Small intestine (tissue), 7 donors: Measurements from ENCODE around the gene KRTAP22-2. TPM values are rescaled to one million over a fixed set of nuclear protein-coding genes. Genes with fewer than 3 reads are reported as not detected.

ENCODE experiments used
- DNase-seq, 2 donors: peaks; one replicate each; pipeline versions ENCODE4 v3.0.0 to v3.0.0-alpha.2; 2013
- FAIRE-seq: peaks from 2 replicates; lab custom pipeline; 2012; peaks lifted over from hg19 to GRCh38; lab: Jason Lieb, UNC
- H3K27ac ChIP-seq, 3 donors: one replicate each; pipeline ENCODE4 v1.5.1; 2013; ENCODE audit warnings: low read length in 2 of 3, mild to moderate bottlenecking in 2 of 3, control low read depth in 1 of 3, inconsistent platforms in 1 of 3, low read depth in 1 of 3, moderate library complexity in 1 of 3
- H3K27me3 ChIP-seq, 3 donors: one replicate each; pipeline ENCODE4 v1.6.1; 2013; ENCODE audit warnings: low read length in 3 of 3, inconsistent platforms in 1 of 3; ENCODE audit not compliant: control insufficient read depth in 3 of 3, insufficient read depth in 3 of 3
- H3K36me3 ChIP-seq, 3 donors: one replicate each; pipeline ENCODE4 v1.6.1; 2013; ENCODE audit warnings: low read length in 3 of 3, inconsistent platforms in 1 of 3, low read depth in 1 of 3, mild to moderate bottlenecking in 1 of 3, moderate library complexity in 1 of 3; ENCODE audit not compliant: control insufficient read depth in 3 of 3, insufficient read depth in 2 of 3
- H3K4me1 ChIP-seq, 3 donors: one replicate each; pipeline ENCODE4 v1.6.1; 2013; ENCODE audit warnings: low read length in 2 of 3, inconsistent platforms in 1 of 3, low read depth in 1 of 3, mild to moderate bottlenecking in 1 of 3, moderate library complexity in 1 of 3; ENCODE audit not compliant: control insufficient read depth in 3 of 3, insufficient read depth in 2 of 3
- H3K4me3 ChIP-seq, 3 donors: one replicate each; pipeline ENCODE4 v1.5.1; 2013; ENCODE audit warnings: low read length in 3 of 3, control low read depth in 1 of 3, inconsistent platforms in 1 of 3, low read depth in 1 of 3, mild to moderate bottlenecking in 1 of 3, moderate library complexity in 1 of 3
- H3K9me3 ChIP-seq, 2 donors: one replicate each; pipeline ENCODE4 v1.6.1; 2013; ENCODE audit warnings: low read depth in 1 of 2, low read length in 1 of 2; ENCODE audit not compliant: control insufficient read depth in 2 of 2, insufficient read depth in 1 of 2
- WGBS, 3 donors: extraction: QIAGEN DNeasy Blood & Tissue Kit; methylation state at CpG; one replicate each; pipeline ENCODE4 v1.1.7; 2013; 5-methylcytosine and 5-hydroxymethylcytosine counted together
- polyA plus RNA-seq, 4 donors: library from polyadenylated mRNA; stranded (reverse) in 3 of 4; unstranded in 1 of 4; fragments of 200-250 nt in 3 of 4; fragments of 120-200 nt in 1 of 4; gene quantifications; one replicate each; pipeline versions ENCODE4 v1.2.1 to v1.2.3, GENCODE V29; 2013
- donor health status: healthy with polysubstance abuse.
- donor health status: control.
- donor health status: control.
- donor health status: Bipolar disorder and iron deficiency.
- donor health status: healthy.

KRTAP22-2 gene
- polyA plus RNA-seq, 4 donors = not detected

GRCh38 chr21:30555095-30555494 is 35.1 kb downstream of the KRTAP22-2 start:
- FAIRE-seq (no peak), DNase-seq (no peak)
- Histone ChIP-seq H3K9me3 (peaks cover 0 to 2% of the 10 kb centered on the region in 2 donors), H3K27ac (no peak overlapping the region), H3K4me1 (no peaks in the 10 kb centered on the region), H3K27me3 (no peaks in the 10 kb centered on the region), H3K4me3 (no peak overlapping the region), H3K36me3 (no peaks in the 10 kb centered on the region)
- 65 to 88% (median 74%) methylated on average over 2 of the region's 2 CpGs for WGBS, 3 donors

- no peak for FAIRE-seq
- H3K4me1 ChIP-seq = no peaks in the 10 kb centered on the region
- H3K27me3 ChIP-seq = no peaks in the 10 kb centered on the region
- H3K27ac ChIP-seq = no peak overlapping the region
- no peak overlapping the region for H3K4me3 ChIP-seq
- WGBS, 3 donors = 19 to 65% (median 39%) methylated on average over 1 of the region's 1 CpG
- peaks cover 0 to 2% of the 10 kb centered on the region in 2 donors for H3K9me3 ChIP-seq
- DNase-seq = no peak
- no peaks in the 10 kb centered on the region for H3K36me3 ChIP-seq
These were observed 37.4 kb downstream of the KRTAP22-2 start for GRCh38 chr21:30552782-30553181.

- DNase-seq (no peak), FAIRE-seq (no peak)
- Histone ChIP-seq H3K36me3 (no peaks in the 10 kb centered on the region), H3K4me3 (no peak within 1 kb of the TSS), H3K27me3 (no peaks in the 10 kb centered on the region), H3K9me3 (peaks cover 0 to 2% of the 10 kb centered on the region in 2 donors), H3K27ac (no peak within 1 kb of the TSS), H3K4me1 (no peaks in the 10 kb centered on the region)
- WGBS, 3 donors = 87 to 92% (median 90%) methylated on average over 1 of the region's 1 CpG
These were observed 48.4 kb downstream of the KRTAP22-2 start, which contains the start of gene KRTAP19-6 for GRCh38 chr21:30541764-30542163. KRTAP19-6 (minus strand) TSS chr21:30541864; CDS start chr21:30541833, 31 bp downstream.

Other genes starting within 250 kb of the KRTAP22-2 start
- not detected for gene KRTAP23-1, start 241.8 kb downstream of the KRTAP22-2 start, polyA plus RNA-seq
- 1 to 10 TPM in 1 of 4 donors, not detected in 3; 2.0 TPM for gene KRTAP13-2, start 218.1 kb downstream of the KRTAP22-2 start, polyA plus RNA-seq
- not detected for gene KRTAP13-1, start 194.4 kb downstream of the KRTAP22-2 start, polyA plus RNA-seq
- not detected for gene KRTAP13-3, start 164.5 kb downstream of the KRTAP22-2 start, polyA plus RNA-seq
- not detected for gene KRTAP13-4, start 160.2 kb downstream of the KRTAP22-2 start, polyA plus RNA-seq
- not detected for gene KRTAP15-1, start 150.1 kb downstream of the KRTAP22-2 start, polyA plus RNA-seq
- not detected for gene KRTAP19-1, start 110.0 kb downstream of the KRTAP22-2 start, polyA plus RNA-seq
- gene KRTAP19-2, start 103.0 kb downstream of the KRTAP22-2 start, polyA plus RNA-seq = not detected
- gene KRTAP19-3, start 98.4 kb downstream of the KRTAP22-2 start, polyA plus RNA-seq = not detected
- gene KRTAP19-4, start 93.2 kb downstream of the KRTAP22-2 start, polyA plus RNA-seq = not detected
- not detected for gene KRTAP19-5, start 88.3 kb downstream of the KRTAP22-2 start, polyA plus RNA-seq
- gene KRTAP19-6, start 48.5 kb downstream of the KRTAP22-2 start, polyA plus RNA-seq = not detected
- gene KRTAP19-7, start 29.1 kb downstream of the KRTAP22-2 start, polyA plus RNA-seq = not detected
- gene KRTAP6-3, start 2.0 kb upstream of the KRTAP22-2 start, polyA plus RNA-seq = not detected
- gene KRTAP6-2, start 8.5 kb upstream of the KRTAP22-2 start, polyA plus RNA-seq = not detected
- not detected for gene KRTAP22-1, start 10.7 kb upstream of the KRTAP22-2 start, polyA plus RNA-seq
- gene KRTAP6-1, start 23.5 kb upstream of the KRTAP22-2 start, polyA plus RNA-seq = not detected
- not detected for gene KRTAP20-1, start 26.0 kb upstream of the KRTAP22-2 start, polyA plus RNA-seq
- not detected for gene KRTAP20-4, start 30.2 kb upstream of the KRTAP22-2 start, polyA plus RNA-seq
- not detected for gene KRTAP20-2, start 44.8 kb upstream of the KRTAP22-2 start, polyA plus RNA-seq
- not detected for gene KRTAP20-3, start 52.5 kb upstream of the KRTAP22-2 start, polyA plus RNA-seq
- not detected for gene KRTAP21-3, start 128.4 kb upstream of the KRTAP22-2 start, polyA plus RNA-seq
- gene KRTAP21-2, start 156.9 kb upstream of the KRTAP22-2 start, polyA plus RNA-seq = not detected
- not detected for gene KRTAP21-1, start 165.0 kb upstream of the KRTAP22-2 start, polyA plus RNA-seq
- not detected for gene KRTAP8-1, start 222.9 kb upstream of the KRTAP22-2 start, polyA plus RNA-seq
- gene KRTAP7-1, start 239.4 kb upstream of the KRTAP22-2 start, polyA plus RNA-seq = not detected